Type B pancreatic cell (in vitro differentiated cells): ENCODE data around the gene ANKH. TPM values are rescaled to one million over a fixed set of nuclear protein-coding genes. Genes with fewer than 3 reads are reported as not detected.

Source experiments
- DNase-seq: peaks from one replicate; pipeline ENCODE4 v3.0.0; 2021; ENCODE audit warnings: mixed read lengths; ENCODE audit not compliant: unreplicated experiment; ENCODE audit errors: extremely low spot score
- H3K27ac Mint-ChIP-seq: 2 replicates; pipeline ENCODE4 v1.8.0; 2021; ENCODE audit warnings: mild to moderate bottlenecking, mixed read lengths
- H3K27me3 Mint-ChIP-seq: 2 replicates; pipeline ENCODE4 v1.8.0; 2021; ENCODE audit warnings: mixed read lengths
- H3K36me3 Mint-ChIP-seq: 2 replicates; pipeline ENCODE4 v1.8.0; 2021; ENCODE audit warnings: mixed read lengths
- H3K4me1 Mint-ChIP-seq: one replicate; pipeline ENCODE4 v1.8.0; 2021; ENCODE audit warnings: mixed read lengths; ENCODE audit not compliant: unreplicated experiment
- H3K4me3 Mint-ChIP-seq: 2 replicates; pipeline ENCODE4 v1.8.0; 2021; ENCODE audit warnings: mild to moderate bottlenecking, mixed read lengths
- H3K9me3 Mint-ChIP-seq: 2 replicates; pipeline ENCODE4 v1.8.0; 2021; ENCODE audit warnings: mixed read lengths
- total RNA-seq: library from RNA; stranded (reverse); gene quantifications from 2 replicates; pipeline ENCODE4 v1.2.1, GENCODE V29; 2021; ENCODE audit warnings: low replicate concordance
- TF ChIP-seq, protein P1 (sequence below): fragments of 200-600 bp; sonication (generic); conservative IDR thresholded peaks from 2 replicates; pipeline ENCODE4 v1.5.0; 2021; ENCODE audit warnings: antibody characterized with exemption, mild to moderate bottlenecking

ANKH gene
- total RNA-seq, 1 donor from 2014 or later = 41.1 TPM

- Mint-ChIP-seq H3K4me1 (peaks cover 28% of the 10 kb centered on the region), H3K4me3 (peak overlapping the region; percentile 94), H3K9me3 (no peaks in the 10 kb centered on the region), H3K27ac (peak overlapping the region; percentile 87), H3K27me3 (no peaks in the 10 kb centered on the region), H3K36me3 (peaks cover 9% of the 10 kb centered on the region)
- TF ChIP-seq, protein P1, sequence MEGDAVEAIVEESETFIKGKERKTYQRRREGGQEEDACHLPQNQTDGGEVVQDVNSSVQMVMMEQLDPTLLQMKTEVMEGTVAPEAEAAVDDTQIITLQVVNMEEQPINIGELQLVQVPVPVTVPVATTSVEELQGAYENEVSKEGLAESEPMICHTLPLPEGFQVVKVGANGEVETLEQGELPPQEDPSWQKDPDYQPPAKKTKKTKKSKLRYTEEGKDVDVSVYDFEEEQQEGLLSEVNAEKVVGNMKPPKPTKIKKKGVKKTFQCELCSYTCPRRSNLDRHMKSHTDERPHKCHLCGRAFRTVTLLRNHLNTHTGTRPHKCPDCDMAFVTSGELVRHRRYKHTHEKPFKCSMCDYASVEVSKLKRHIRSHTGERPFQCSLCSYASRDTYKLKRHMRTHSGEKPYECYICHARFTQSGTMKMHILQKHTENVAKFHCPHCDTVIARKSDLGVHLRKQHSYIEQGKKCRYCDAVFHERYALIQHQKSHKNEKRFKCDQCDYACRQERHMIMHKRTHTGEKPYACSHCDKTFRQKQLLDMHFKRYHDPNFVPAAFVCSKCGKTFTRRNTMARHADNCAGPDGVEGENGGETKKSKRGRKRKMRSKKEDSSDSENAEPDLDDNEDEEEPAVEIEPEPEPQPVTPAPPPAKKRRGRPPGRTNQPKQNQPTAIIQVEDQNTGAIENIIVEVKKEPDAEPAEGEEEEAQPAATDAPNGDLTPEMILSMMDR = no peak
- no peak for DNase-seq
Measured at GRCh38 chr5:14665101-14665822, 206.3 kb downstream of the ANKH start.

- peak within 1 kb of the TSS; percentile 89 for H3K27ac Mint-ChIP-seq
- H3K36me3 Mint-ChIP-seq = peaks cover 9% of the 10 kb centered on the region
- H3K4me1 Mint-ChIP-seq = peaks cover 28% of the 10 kb centered on the region
- no peaks in the 10 kb centered on the region for H3K9me3 Mint-ChIP-seq
- no peaks in the 10 kb centered on the region for H3K27me3 Mint-ChIP-seq
- peak; percentile 90 for DNase-seq
- TF ChIP-seq, protein P1 = no peak
- peak within 1 kb of the TSS; percentile 96 for H3K4me3 Mint-ChIP-seq
Measured at GRCh38 chr5:14664270-14665100, 207.1 kb downstream of the ANKH start, which contains the start of gene OTULIN. Gene OTULIN (plus strand): TSS chr5:14664718. CDS start chr5:14664826, 108 bp downstream.

GRCh38 chr5:14663734-14664269, 207.8 kb downstream of the ANKH start:
- Mint-ChIP-seq H3K36me3 (peaks cover 9% of the 10 kb centered on the region), H3K27ac (peak overlapping the region; percentile 89), H3K4me1 (peaks cover 28% of the 10 kb centered on the region), H3K9me3 (no peaks in the 10 kb centered on the region), H3K4me3 (peak overlapping the region; percentile 96), H3K27me3 (no peaks in the 10 kb centered on the region)
- TF ChIP-seq, protein P1 = no peak
- no peak for DNase-seq

DNA sequence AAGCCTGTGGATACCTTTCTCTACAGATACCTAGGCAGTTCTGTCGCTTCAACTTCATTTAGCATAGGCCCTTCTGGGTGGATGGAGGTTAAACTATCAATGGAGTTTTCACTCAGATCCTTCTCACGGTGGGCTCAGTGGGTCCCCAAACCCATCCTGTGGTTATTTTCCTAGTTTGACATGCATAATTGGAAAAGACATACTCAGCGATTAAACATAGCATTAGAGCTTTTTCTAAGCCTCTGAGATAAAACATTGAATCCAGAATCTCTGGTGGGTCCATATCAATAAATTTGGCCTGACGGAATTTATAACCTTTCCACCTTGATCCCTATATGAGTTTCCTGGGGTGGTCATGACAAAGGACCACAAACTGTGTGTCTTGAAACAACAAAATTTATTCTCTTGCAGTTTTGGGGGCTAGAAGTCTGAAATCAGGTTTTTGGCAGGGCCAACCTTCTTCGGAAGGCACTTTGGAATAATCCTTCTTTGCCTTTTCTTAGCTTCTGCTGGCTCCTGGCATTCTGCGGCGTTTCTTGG, 208.8 kb downstream of the ANKH start:
- H3K36me3 Mint-ChIP-seq = peaks cover 5% of the 10 kb centered on the region
- H3K4me1 Mint-ChIP-seq = peaks cover 27% of the 10 kb centered on the region
- H3K4me3 Mint-ChIP-seq = peak overlapping the region; percentile 96
- H3K9me3 Mint-ChIP-seq = no peaks in the 10 kb centered on the region
- no peak for DNase-seq
- H3K27me3 Mint-ChIP-seq = no peaks in the 10 kb centered on the region
- TF ChIP-seq, protein P1 = no peak
- no peak overlapping the region for H3K27ac Mint-ChIP-seq

- Mint-ChIP-seq H3K27me3 (no peaks in the 10 kb centered on the region), H3K4me1 (peaks cover 13% of the 10 kb centered on the region), H3K4me3 (no peak overlapping the region), H3K36me3 (peaks cover 5% of the 10 kb centered on the region), H3K27ac (no peak overlapping the region), H3K9me3 (no peaks in the 10 kb centered on the region)
- DNase-seq = no peak
- TF ChIP-seq, protein P1 = no peak
Measured at GRCh38 chr5:14660833-14661232, 210.7 kb downstream of the ANKH start.
